DMS53 treated with DMSO at 0.1 percent for 48 hours (cell line): ENCODE measurements around the gene TMEM63B.
"Not testable (repeated sequence)": the region's sequence is repeated elsewhere in the genome, so short reads cannot be mapped to it uniquely, and the experiment has no call there.

Experiments
- DNase-seq: peaks from one replicate; lab custom pipeline; 2025; ENCODE audit not compliant: unreplicated experiment; lab: John Stamatoyannopoulos, UW

Gene TMEM63B

DNA sequence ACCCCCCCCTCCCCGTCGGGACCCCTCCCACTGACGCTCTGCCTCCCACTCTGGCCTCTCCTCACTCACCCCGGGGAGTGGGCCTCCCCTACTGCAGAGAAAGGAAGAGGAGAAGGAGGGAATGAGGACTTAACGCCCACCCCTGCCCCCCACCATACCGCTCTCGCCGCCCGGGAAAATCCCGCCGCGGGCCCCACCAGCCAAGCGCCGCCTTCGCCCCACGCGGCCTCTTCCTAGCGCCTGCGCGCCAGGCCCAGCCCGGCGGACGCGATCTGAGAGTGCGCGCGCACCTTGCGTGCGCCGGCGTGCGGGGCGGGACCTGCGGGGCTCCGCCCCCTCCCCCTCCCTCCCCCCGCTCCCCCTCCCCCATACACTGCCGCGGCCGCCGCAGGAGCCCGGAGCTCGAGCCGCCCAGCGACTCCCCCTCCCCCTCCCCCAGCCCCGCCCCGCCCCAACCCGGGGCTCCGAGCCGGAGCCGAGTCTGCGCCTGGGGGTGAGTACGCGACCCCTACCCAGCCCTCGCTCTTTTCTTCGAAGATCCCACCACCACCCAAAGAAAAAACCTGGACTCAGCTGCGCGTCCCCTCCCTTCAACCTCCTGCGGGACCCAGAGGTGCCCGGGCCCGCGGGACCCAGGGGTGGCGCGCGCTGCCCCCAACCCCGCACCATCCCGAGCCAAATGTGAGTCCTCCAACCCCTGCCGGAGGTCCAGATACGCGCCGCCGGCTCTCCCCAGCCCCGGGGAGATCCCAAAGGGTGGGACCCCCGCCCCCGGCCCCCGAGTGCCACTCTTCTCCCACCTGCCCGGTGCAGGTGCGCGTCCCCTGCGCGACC, at the start of gene TMEM63B, which contains the start of gene MRPL14:
TSS of gene TMEM63B (plus strand) at position 369 of the 834 bp plus-strand sequence. CDS start 7,031 bp downstream, outside the sequence.
TSS of gene MRPL14 (minus strand) at position 267 of the 834 bp plus-strand sequence. CDS start 10,841 bp downstream, outside the sequence.
- peak; percentile 63 for DNase-seq

DNA sequence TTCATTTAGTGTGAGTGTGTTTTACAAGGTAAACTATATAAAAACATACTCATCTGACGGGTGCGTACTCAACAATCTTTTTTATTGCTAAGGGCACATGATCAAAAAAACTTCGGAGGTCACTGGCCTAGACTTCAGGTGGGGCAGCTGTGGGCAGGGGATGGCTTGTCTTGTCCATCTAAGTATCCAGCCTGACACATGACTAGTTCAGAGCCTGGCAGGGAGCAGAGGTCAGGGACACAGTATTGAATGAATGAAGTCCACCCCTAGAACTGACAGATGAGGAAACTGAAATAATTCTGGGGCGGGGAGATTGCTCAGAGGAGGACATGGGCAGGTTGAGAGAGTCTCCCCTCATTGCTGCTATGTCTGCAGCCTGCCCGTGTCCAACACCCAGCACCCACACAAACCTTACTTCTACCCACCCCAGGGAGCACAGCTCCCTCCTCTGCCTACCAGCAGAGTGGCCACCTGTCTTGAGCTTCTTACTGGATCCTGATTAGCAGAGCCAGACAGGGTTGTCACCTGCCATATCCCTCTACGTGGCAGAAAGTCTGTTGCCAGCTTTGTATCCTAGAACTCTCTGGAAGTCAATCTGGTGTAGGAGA, 49.0 kb upstream of the TMEM63B start:
- no peak for DNase-seq

DNA sequence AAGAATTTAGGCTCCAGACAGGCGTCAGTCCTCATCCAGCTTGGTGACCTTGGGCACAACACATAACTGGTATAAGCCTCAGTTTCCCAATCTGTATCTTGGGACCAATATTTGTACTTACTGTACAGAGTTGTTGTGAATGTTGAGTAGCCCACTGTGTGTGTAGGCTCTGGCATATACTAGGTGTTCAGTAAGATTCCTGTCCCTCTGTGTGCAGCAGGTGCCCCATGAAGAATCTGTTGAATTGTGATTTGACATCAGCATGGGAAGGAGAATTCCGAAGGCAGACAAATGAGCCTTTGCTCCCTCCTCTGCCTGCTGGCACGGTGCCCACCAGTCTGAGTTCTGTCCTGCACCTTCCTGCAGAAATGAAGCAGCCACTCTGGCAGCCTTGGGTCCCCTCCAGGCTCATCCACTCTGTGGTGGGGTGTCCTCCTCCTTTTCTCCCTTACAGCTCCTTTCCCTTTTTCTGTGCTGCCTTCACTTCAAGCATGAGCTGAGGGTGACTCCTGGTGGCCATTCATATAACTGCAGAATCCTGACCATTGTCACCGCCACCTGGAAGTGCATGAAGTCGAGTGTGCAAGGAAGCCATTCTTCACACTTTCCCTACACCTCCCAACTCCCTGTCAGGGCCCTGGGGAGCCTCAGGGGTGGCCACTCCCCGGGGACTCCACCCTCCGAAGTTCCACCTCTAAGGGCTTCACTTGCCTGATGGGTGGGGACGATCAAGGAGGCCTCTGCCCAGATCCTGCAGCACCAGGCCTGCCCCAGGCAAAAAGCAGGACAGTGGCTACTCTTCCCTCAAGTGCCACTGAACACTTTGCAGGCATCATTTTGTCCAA, 48.3 kb upstream of the TMEM63B start:
- DNase-seq = no peak

DNA sequence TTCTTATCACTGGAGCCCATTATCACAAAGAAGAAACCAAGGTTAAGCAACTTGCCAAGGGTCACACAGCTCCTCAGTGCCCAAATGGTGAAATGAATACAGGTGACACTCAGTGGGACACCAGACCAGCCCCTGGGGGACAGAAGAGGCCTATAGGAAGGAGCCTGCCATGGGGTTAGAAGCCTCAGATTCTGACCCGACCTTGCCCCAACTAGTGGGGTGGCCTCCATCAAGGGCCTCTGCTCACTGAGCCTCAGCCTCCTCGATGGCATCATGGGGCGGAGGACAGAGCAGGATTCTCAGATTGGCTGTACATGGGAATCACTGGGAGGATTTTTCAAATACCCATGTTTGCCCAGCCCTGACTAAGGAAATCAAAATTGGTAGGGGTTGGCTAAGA, 47.7 kb upstream of the TMEM63B start:
- DNase-seq = no peak

DNA sequence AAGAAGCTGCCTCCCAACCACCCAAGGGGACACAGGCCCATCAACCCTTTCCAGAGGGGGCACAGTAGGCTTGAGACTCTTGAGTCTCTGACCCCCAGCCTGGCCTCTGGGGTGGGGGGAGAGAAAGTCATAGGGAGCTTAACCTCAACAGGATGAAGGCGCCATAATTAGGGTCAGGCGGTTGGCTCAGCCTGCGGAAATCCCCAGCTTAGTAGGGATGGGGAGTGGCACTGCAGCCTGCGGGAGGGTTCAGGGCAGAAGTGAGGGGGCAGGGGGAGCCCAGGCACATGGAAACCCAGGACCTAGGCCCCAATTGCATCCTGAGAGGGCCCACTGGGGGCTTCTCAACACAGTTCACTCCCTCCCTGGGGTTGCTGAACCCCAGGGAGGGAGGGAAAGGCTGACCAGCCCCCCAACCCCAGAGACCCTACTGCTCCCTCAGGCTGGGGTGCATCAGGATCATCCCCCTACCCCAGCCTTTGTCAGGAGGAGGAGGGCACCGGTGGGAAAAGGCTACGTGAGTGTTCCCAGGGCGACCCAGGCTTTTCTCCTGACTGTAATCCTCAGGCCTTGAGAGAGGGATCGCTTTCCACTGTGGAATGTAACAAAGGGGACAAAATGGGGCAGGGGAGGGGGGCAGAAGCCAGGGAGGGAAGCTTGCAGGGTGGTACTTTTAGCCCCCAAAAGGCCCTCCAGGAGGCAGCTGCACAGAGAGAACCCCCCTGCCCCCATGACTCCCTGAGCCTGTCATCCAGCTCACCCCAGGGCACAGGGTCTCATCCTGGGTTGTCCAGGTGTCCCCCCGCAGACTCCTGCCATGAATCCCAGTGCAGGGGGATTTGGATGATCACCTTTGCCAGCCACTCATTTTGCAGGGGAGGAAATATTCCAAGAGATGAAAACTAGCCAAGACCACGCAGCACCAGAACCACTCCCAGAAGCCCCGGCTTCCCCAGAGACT, 46.5 kb upstream of the TMEM63B start:
- no peak for DNase-seq

DNA sequence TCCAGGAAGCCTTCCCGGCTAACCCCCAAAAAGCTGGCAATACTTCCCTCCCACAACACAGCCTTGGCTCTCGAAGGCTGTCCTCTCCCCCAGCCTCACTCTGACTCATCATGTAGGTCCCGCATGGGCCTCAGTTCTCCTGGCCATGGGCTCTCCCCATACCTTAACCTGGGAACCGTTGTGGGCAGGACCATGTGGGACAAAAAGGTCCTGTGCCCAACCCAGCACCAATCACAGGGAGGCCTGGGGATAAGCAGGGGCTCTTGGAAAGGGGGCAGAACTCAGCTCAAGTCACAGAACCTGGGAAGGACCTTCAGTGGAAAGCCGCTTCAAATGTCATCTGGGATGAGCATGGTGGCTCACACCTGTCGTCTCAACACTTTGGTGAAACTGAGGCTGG, 45.6 kb upstream of the TMEM63B start:
- no peak for DNase-seq

DNA sequence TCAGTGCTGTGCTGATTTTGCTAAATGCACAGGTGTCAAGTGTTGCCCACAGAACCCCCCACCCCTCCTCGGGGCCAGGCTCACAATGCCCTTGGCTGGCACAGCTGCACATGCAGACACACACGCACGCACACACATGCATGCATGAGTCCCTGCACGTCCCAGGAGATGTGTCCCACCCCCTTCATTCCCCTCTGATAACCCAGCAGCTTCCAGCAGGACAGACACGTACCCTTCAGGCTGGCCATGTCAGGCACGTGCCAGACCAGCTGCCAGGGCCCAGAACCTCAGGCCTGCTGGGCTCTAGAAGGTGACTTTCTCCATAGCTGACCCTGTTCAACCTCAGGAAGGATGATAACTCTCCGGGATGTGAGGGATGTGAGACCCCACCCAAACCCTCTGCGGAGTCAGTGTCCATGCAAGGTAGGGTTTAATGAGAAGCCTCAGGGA, 44.5 kb upstream of the TMEM63B start:
- DNase-seq = no peak

DNA sequence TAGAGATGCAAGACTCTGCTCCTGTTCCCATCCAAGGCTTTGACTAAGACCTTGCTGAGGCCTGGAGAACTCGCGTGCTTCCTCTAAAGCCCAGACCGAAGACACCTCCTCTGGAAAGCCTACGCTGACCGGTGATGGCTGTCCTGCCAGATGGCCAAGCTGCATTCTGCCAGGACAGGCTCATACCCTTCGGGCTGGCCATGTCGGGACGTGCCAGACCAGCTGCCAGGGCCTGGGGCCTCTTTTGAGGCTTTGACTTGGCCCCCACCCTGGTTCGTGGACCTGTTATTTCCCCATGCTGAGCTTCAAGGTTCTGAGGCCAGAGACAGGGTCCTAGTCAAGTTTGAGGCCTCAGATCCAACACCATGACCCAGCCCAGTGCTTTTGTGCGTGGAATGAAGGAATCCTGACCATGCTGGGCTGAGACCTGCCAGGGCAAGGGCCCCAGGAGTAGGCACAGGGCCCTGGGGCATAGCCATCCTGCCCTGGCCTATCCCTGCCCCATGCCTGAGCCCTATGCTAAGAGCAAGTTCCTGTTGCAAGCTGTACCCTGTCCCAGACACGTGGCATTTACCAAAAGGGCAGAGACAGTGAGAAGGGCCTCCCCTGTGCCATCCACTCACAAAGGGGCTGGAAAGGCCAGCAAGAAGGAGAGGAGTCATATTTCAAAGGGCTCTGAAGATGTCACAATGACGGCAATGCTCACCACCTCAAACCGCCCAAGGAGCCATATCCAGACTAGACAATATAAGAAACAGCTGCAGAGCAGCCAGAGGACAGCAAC, 42.9 kb upstream of the TMEM63B start:
- DNase-seq = peak; percentile 24

DNA sequence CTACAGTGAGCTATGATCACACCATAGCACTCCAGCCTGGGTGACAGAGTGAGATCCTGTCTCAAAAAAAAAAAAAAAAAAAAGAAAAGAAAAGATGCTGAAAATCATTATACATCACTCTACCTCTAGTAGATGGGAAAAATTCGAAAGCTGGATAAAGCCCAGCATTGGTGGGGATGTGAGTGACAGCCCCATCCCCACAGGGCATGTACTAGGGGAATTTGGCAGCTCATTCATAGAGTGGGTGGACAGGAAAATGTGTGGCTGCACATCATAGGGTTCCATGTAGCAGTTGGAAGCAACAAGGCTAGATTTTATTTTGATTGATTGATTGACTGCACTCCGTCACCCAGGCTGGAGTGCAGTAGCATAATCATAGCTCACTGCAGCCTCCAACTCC, 42.1 kb upstream of the TMEM63B start:
- no peak for DNase-seq

DNA sequence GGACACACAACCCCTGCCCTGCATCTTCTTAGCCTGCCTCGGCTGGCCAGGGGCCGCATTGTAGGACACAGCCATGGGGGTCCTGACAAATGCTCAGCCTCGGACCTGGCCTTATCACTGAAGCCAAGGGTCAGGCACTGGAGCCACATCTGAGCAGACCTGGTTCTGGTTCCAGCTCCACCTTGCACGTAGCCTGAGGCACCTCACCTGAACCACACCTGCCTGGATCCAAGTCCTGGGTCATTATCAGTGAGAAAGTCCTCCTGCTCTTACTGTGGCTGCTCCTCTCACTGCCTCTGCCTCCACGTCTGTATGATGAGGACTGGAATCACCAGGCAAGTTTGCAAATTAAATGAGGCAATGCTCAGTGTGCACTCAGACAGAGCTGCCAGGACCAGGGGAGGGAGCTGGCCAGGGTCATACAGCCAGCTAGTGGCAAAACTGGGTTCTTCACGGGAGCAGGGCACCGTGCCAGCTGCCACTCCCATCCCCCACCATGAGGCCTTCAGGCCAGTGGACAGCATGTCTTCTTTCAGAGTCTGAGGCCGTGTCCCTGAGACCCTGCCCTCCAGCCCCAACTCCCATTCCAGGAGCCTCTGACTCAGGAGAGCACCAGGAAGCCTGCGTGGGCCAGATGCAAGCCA, 40.3 kb upstream of the TMEM63B start:
- no peak for DNase-seq

DNA sequence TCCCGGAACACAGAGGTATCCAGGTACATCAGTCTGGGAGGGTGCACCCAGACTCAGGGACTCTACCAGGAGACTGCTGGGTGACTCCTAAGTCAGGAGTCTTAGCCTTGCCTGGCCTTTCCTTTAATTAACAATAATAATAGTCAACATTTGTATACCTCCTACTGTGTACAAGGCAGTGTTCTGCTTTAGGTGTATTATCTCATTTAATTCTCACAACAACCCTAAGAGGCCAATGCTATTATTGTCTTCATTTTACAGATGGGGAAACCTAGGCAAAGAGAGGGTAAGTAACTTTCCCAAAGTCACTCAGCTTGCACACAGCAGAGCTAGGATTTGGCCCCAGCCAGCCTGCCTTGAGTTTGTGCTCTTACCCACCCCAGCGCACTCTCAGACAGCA, 39.7 kb upstream of the TMEM63B start:
- no peak for DNase-seq

DNA sequence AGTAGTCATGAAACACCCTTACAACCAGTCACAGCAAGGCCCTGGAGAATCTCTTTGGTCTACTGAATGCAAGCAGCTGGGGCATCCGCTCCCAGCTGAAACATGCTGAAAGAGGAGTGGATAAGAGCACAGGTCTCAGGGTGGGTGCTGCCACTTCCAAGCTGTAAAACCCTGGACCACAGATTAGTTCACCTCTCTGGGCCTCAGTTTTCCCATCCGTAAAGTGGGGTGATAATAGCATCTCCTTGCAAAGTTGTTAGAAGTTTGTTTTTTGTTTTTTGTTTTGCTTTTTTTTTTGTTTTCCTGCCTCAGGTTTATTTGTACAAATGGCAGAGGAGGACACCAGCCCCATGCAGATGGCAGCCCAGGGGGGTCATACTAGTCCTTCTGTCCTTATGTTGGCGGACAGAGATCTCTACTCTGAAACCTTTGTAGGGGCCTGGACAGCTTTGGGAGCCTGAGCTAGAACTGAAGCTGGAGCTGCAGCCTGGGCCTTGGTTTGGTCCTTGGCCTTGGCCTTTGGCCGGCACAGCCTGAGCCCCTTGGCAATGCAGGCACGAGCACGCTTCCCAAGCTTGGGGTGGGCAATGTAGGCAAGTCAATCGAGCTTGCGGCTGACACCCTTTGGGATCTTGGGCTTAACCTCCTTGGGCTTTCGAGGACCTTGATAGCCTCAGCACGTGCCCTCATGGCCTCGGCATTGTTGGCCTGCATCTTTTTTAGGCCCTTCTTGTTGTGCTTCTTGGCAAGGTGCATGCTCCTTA, 38.3 kb upstream of the TMEM63B start:
- no peak for DNase-seq

DNA sequence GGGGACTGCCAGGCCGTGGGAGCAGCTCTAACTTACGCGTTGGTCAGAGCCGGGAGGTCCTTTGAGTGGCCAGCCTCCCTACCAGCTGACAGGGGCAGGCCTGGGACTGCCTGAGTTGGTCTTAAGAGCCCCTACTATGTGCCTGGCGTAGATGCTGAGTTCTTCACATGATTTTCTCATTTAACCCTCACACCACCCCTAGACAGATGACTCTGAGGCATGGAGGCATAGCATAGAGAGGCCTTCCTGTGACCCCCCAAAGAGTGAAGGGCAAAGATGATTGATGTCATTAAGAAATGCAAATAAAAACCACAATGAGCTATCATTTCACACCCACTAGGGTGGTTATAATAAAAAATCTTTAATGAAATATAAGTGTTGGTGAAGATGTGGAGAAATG, 36.9 kb upstream of the TMEM63B start:
- DNase-seq = no peak

DNA sequence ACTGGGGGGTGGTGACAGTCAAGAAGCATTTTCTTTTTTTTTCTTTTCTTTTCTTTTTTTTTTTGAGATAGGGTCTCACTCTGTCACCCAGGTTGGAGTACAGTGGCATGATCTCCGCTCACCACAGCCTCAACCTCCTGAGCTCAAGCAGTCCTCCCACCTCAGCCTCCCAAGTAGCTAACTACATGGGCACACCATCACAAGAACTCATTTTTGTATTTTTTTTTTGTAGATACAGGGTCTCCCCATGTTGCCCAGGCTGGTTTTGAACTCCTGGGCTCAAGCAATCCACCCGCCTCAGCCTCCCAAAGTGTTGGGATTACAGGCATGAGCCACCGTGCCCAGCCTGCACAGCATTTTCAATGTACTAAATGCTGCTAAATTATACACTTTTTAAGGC, 36.0 kb upstream of the TMEM63B start:
- DNase-seq = not testable (repeated sequence)

DNA sequence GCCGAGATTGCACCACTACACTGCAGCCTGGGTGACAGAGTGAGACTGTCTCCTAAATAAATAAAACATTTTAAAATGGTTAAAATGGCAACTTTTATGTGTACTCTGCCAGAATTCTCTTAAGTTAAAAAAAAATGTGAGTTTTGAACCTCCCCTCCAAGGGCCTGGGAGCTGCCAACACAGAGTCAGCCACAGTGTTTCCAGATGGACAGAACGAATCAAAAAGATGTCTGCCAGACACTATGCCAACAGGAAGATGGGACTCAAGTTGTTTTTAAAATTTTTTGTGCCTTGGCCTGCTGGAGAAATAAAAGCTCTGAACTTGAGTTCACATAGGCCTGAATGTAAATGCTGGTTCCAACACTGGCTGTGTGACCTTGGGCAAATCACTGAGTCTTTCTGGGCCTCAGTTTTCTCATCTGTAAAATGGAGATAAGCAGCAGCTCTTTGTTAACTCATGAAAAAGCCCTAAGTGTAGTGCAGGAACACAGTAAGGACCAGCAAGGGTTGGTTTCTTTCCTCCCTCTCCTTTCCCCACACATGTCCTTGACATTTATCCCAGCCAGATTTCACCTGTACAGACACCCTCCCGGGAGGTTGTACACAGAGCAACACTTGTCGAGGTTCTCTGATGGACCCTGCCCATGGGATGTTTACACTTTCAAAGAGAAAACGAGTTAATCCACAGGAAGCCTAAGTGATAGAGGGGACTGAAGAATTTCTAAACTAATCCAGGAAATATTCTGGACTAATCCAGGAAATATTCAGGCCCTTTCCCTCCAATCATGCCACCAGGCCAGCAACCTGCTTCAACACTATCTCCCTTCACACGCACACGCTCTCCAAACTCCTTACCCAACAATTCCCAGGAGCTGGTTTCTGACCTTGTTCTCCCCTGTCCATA, 35.1 kb upstream of the TMEM63B start:
- DNase-seq = no peak

DNA sequence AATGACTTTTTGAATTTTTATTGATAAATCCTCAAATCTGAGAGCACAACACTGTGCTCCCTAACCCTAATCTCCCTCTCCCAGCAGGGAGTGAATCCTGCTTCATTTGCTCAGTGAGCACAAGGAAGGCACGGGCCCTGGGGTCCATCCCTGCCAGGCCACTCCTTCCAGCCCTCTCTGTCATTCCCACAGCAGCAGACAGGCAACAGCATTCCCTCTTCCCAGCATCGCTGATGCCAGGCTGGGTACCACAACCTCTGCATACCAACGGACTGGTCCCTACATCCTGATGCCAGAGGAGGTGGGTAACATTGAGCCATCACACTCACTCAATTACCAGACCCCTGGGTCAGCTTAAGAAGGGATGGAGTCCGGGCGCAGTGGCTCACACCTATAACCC, 34.3 kb upstream of the TMEM63B start:
- no peak for DNase-seq

DNA sequence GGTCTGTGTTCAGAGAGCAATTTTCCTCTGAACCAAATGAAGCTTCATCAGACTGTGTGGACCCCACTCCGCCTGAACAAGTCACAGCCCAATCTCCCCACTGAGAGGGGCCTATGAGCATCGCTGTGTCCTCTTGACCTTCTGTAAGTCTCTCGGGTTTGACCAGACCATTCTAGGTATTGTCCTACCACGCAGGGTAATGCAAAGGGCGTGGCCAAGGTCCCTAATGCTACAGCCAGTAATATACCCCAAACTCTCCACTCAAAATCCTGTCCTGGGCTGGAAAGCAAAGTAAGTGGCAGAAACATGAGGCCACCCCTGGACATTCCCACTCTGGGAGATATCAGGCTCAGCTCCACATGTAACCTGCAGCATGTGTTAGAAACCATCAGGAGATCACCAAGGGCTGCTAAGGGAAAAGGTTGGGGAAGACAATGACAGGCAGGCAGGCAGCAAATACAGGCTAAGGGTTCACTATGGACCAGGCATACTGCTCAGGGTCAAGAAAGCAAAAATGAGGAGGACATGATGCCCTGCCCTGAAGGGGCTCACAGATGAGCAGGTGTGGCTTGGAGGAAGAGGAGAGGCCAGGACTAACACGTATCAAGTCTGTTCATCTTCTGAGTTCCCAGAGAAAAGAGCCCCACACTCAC, 33.5 kb upstream of the TMEM63B start:
- DNase-seq = no peak
